ENCODE measurements around the gene BRWD1.

GRCh38 chr21:39141502-39141901 is 171.9 kb downstream of the BRWD1 start:
- TF ChIP-seq CTCF (IDR thresholded peaks at IDR 0.05; ENCODE audit: borderline replicate concordance, extremely low read depth, low read length, poor library complexity, severe bottlenecking) (no peak), EZH2 (IDR thresholded peaks at IDR 0.05; ENCODE audit: borderline replicate concordance, low read depth, low read length, severe bottlenecking) (no peak)
